ENCODE results near the gene ZNF620.

The ZNF620 gene

DNA sequence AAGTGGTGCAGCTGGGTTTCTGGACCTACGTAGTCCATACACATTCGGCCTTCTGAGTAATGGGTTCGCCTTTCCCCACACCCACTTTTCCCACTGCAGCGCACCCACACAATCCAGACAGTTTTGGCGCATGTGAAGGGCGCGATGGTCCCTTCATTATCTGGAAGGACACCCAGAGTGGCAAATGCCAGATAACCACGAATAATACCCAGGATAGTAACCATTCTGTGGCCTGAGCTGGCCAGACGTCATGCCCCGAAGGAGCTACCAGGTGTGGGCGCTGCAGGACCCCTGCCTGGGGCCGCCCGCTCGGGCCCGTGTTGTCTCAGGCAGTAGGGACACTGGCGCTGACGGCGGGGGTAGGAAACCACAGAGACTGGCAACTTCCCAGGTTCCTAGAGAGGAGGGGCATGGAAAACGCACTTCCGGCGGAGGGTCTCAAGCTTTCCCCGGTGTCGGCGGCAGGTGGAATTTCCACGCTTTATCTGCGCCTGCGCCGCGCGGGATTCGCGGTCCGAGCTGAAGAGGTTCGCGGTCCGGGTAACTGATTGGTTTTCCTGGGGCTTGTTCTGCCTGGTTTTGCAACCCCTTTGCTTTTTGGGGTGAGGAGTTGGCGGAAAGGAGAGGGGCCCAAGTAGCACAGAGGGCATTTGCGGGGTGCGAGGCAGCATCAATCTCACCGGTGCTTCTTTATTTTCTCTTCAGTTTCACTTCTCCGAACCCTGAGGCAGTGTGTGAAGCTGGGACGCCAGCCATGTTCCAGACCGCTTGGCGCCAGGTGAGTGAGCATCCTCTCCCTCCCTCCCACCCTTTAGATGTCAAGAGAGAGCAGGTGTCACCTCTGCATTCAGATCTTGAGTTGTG, at the start of gene ZNF620:
Gene ZNF620, plus strand, starts transcription at position 441 of the 864 bp plus-strand sequence. Its CDS starts 314 bp downstream, at position 755.
- no peak for TF ChIP-seq EZH2phosphoT487 (IDR thresholded peaks at IDR 0.05; ENCODE audit: borderline replicate concordance, low read length)
- TF ChIP-seq, protein P1, sequence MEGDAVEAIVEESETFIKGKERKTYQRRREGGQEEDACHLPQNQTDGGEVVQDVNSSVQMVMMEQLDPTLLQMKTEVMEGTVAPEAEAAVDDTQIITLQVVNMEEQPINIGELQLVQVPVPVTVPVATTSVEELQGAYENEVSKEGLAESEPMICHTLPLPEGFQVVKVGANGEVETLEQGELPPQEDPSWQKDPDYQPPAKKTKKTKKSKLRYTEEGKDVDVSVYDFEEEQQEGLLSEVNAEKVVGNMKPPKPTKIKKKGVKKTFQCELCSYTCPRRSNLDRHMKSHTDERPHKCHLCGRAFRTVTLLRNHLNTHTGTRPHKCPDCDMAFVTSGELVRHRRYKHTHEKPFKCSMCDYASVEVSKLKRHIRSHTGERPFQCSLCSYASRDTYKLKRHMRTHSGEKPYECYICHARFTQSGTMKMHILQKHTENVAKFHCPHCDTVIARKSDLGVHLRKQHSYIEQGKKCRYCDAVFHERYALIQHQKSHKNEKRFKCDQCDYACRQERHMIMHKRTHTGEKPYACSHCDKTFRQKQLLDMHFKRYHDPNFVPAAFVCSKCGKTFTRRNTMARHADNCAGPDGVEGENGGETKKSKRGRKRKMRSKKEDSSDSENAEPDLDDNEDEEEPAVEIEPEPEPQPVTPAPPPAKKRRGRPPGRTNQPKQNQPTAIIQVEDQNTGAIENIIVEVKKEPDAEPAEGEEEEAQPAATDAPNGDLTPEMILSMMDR (IDR thresholded peaks at IDR 0.05; ENCODE audit: low read depth, low read length, poor library complexity, severe bottlenecking), result peak; percentile 28
- no peaks in the 10 kb centered on the region for H3F3A ChIP-seq (ENCODE audit: control insufficient read depth, insufficient read depth)
- H3K9me2 ChIP-seq (replicated peaks; ENCODE audit: control insufficient read depth, low read length), result no peaks in the 10 kb centered on the region
- no peaks in the 10 kb centered on the region for H3K36me3 ChIP-seq (ENCODE audit: control insufficient read depth, low read length)
- H3K4me2 ChIP-seq (ENCODE audit: low read length), result peak within 1 kb of the TSS; percentile 63
- peaks cover 7% of the 10 kb centered on the region for H3K4me1 ChIP-seq (ENCODE audit: control insufficient read depth, low read length)
- no peaks in the 10 kb centered on the region for H3K9me3 ChIP-seq (ENCODE audit: control insufficient read depth, insufficient read depth, low read length)
- peak within 1 kb of the TSS; percentile 61 for H3K4me3 ChIP-seq (ENCODE audit: low read length)
- H3K27ac ChIP-seq (ENCODE audit: low read depth, low read length), result no peak within 1 kb of the TSS
- no peaks in the 10 kb centered on the region for H3K27me3 ChIP-seq (ENCODE audit: control insufficient read depth, low read length)
- H4K20me1 ChIP-seq (ENCODE audit: control insufficient read depth, insufficient read depth, low read depth, low read length), result no peaks in the 10 kb centered on the region
- H3K79me2 ChIP-seq (ENCODE audit: control insufficient read depth, low read length), result no peaks in the 10 kb centered on the region

DNA sequence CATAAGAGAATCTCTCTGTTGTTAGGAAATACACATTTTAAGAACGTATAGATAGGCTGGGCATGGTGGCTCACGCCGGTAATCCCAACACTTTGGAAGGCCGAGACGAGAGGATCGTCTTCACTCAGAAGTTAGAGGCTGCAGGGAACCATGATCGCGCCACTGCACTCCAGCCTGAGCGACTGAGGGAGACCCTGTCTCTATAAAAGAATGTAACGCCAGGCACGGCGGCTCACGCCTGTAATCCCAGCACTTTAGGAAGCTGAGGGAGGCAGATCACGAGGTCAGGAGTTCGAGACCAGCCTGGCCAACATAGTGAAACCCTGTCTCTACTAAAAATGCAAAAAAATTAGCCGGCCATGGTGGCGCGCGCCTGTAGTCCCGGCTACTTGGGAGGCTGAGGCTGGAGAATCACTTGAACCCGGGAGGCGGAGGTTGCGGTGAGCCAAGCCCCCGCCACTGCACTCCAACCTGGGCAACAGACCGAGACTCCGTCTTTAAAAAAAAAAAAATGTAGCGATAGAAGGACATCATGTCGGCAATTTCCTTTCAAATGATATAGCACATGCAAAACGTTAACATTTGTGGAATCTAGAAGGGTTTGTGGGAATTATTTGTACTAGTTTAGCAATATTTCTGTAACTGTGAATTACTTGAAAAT, 49.4 kb upstream of the ZNF620 start:
- peaks cover 55% of the 10 kb centered on the region for H3K79me2 ChIP-seq (ENCODE audit: control insufficient read depth, low read length)

DNA sequence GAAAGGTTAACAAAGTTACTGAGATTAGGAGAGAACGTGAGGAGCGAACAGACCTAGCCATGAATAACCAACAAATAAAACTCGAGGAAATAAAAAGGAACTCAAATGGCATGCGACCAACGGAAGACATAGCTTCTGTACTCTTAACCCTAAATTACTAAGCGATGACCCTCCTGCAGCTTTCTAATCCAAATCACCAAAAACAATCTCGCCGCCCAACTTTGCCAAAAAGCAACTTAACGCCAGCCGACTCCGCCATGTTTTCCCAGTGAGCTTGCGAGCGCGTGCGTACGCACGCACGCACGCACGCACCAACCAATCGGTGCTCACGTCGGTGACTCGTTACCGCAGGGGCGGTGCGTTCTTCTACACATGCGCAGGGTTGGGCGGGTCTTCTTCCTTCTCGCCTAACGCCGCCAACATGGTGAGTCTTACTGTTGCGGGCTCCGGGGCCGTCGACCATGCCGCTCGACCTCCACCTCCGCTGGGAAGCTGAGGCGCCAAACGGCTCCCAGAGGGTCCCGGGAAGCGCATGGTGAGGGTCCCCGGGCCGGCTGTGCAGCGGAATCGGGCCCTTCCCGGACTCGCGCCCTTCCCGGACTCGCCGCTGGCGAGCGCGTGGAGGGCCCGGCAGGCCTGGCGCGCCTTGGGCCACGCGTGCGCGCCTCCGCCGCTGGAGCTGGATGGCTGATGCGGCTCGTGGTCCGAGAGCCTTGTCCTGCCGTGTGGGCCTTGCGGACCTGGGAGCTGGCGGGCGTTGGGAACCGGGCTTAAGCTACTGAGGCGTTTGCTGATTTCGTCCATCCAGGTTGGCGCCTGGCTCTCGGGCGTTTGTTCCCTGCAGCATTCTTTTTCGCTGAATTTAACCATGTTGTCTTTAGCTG, 48.7 kb upstream of the ZNF620 start, which contains the start of gene RPL14:
Gene RPL14, plus strand, starts transcription at position 400 of the 884 bp plus-strand sequence. Its CDS starts 133 bp downstream, at position 533.
- H3F3A ChIP-seq (ENCODE audit: control insufficient read depth, insufficient read depth), result peaks cover 27% of the 10 kb centered on the region
- peaks cover 58% of the 10 kb centered on the region for H3K79me2 ChIP-seq (ENCODE audit: control insufficient read depth, low read length)
- peak within 1 kb of the TSS; percentile 93 for H3K4me3 ChIP-seq (ENCODE audit: low read length)
- H3K9me2 ChIP-seq (replicated peaks; ENCODE audit: control insufficient read depth, low read length), result no peaks in the 10 kb centered on the region
- H3K36me3 ChIP-seq (ENCODE audit: control insufficient read depth, low read length), result peaks cover 50% of the 10 kb centered on the region
- H3K27ac ChIP-seq (ENCODE audit: low read depth, low read length), result peak within 1 kb of the TSS; percentile 49
- no peaks in the 10 kb centered on the region for H3K9me3 ChIP-seq (ENCODE audit: control insufficient read depth, insufficient read depth, low read length)
- H3K4me1 ChIP-seq (ENCODE audit: control insufficient read depth, low read length), result peaks cover 36% of the 10 kb centered on the region
- H3K4me2 ChIP-seq (ENCODE audit: low read length), result peak within 1 kb of the TSS; percentile 89
- H4K20me1 ChIP-seq (ENCODE audit: control insufficient read depth, insufficient read depth, low read depth, low read length), result peaks cover 28% of the 10 kb centered on the region
- no peak for TF ChIP-seq EZH2phosphoT487 (IDR thresholded peaks at IDR 0.05; ENCODE audit: borderline replicate concordance, low read length)
- TF ChIP-seq, protein P1 (IDR thresholded peaks at IDR 0.05; ENCODE audit: low read depth, low read length, poor library complexity, severe bottlenecking), result no peak
- H3K27me3 ChIP-seq (ENCODE audit: control insufficient read depth, low read length), result no peaks in the 10 kb centered on the region

More for the DNA sequence above, 49.4 kb upstream of the ZNF620 start:
- Histone ChIP-seq H3K9me2 (replicated peaks; ENCODE audit: control insufficient read depth, low read length) (no peaks in the 10 kb centered on the region), H3K27ac (ENCODE audit: low read depth, low read length) (peak overlapping the region; percentile 49), H3K4me3 (ENCODE audit: low read length) (peak overlapping the region; percentile 93), H3F3A (ENCODE audit: control insufficient read depth, insufficient read depth) (peaks cover 27% of the 10 kb centered on the region), H3K4me1 (ENCODE audit: control insufficient read depth, low read length) (peaks cover 42% of the 10 kb centered on the region), H3K27me3 (ENCODE audit: control insufficient read depth, low read length) (no peaks in the 10 kb centered on the region), H3K36me3 (ENCODE audit: control insufficient read depth, low read length) (peaks cover 42% of the 10 kb centered on the region), H3K4me2 (ENCODE audit: low read length) (peak overlapping the region; percentile 89), H4K20me1 (ENCODE audit: control insufficient read depth, insufficient read depth, low read depth, low read length) (peaks cover 27% of the 10 kb centered on the region), H3K9me3 (ENCODE audit: control insufficient read depth, insufficient read depth, low read length) (no peaks in the 10 kb centered on the region)
- TF ChIP-seq, protein P1 (IDR thresholded peaks at IDR 0.05; ENCODE audit: low read depth, low read length, poor library complexity, severe bottlenecking), result no peak
- no peak for TF ChIP-seq EZH2phosphoT487 (IDR thresholded peaks at IDR 0.05; ENCODE audit: borderline replicate concordance, low read length)

Measured in DOHH2 (cell line).